ENCODE measurements around the gene LRRN2.
"Not testable (repeated sequence)": the region's sequence is repeated elsewhere in the genome, so short reads cannot be mapped to it uniquely, and the experiment has no call there.

The LRRN2 gene

DNA sequence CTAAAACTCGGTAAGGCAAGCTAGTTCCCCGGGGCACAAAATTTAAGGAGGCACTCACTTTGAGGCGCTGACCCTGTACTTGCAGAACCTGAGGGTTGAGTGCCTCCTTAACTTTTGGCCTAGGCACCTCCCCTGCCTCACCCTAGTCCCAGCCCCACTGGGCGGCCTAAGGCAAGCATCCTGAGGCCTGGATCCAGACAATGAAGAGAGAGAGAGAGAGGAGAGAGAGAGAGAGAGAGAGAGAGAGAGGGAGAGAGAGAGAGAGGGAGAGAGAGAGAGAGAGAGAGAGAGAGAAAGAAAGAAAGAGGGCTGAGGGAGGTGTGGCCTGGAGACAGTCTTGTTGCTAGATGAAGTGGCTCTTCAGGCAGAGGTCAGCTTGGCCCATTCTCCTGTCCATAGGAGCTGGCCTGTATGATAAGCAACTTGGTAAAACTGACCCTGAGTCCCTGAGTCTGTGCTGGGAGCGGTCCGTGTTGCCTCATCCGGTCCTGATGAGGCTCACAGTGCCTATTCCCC lies 7.4 kb upstream of the LRRN2 start:
- DNase-seq (ENCODE audit: low read depth): no peak
- TF ChIP-seq, protein P1, sequence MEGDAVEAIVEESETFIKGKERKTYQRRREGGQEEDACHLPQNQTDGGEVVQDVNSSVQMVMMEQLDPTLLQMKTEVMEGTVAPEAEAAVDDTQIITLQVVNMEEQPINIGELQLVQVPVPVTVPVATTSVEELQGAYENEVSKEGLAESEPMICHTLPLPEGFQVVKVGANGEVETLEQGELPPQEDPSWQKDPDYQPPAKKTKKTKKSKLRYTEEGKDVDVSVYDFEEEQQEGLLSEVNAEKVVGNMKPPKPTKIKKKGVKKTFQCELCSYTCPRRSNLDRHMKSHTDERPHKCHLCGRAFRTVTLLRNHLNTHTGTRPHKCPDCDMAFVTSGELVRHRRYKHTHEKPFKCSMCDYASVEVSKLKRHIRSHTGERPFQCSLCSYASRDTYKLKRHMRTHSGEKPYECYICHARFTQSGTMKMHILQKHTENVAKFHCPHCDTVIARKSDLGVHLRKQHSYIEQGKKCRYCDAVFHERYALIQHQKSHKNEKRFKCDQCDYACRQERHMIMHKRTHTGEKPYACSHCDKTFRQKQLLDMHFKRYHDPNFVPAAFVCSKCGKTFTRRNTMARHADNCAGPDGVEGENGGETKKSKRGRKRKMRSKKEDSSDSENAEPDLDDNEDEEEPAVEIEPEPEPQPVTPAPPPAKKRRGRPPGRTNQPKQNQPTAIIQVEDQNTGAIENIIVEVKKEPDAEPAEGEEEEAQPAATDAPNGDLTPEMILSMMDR (IDR thresholded peaks at IDR 0.05; ENCODE audit: control insufficient read depth, insufficient read depth, low read depth, low read length, missing control alignments): no peak
- H3K4me3 ChIP-seq (ENCODE audit: control insufficient read depth, low read depth, low read length): no peak overlapping the region

DNA sequence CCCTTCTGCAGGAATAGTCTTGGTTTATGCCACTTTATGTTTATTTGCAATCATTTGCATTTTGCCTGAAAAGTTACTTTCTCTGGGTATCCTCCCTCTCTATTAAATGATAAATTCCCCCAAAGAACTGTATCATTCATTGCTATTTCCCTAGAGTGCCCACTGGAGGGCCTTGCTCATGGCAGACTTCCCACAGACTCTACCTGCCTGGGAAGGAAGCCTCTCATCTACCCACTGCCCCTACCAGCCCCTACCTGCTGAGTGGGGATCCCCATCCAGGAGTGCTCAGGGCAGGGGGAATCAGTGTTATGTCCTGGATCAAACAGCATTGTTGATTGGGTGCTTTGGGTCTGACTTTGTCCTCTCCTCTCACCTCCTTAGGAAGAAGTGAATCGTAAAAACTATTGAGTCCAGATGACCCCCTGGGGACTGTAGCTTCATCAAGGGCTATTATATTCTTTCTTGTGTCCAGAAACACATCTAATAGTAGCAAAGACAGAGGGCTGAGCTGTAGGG lies 6.8 kb upstream of the LRRN2 start:
- DNase-seq (ENCODE audit: low read depth): no peak
- no peak overlapping the region for H3K4me3 ChIP-seq (ENCODE audit: control insufficient read depth, low read depth, low read length)
- TF ChIP-seq, protein P1 (IDR thresholded peaks at IDR 0.05; ENCODE audit: control insufficient read depth, insufficient read depth, low read depth, low read length, missing control alignments): no peak

DNA sequence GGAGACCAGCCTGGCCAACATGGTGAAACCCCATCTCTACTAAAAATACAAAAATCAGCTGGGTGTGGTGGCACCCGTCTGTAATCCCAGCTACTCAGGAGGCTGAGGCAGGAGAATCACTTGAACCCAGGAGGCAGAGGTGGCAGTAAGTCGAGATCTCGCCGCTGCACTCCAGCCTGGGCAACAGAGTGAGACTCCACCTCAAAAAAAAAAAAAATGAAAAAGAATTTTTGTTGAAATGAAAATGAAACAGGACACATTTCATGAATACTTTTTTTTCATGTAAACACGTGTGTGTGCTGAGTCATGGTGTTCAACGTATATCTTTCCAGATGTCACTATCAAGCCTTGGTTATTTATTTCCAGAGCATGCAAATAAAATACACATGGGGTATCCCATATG lies 5.8 kb upstream of the LRRN2 start:
- DNase-seq (ENCODE audit: low read depth); H3K4me3 ChIP-seq (ENCODE audit: control insufficient read depth, low read depth, low read length): not testable (repeated sequence)

DNA sequence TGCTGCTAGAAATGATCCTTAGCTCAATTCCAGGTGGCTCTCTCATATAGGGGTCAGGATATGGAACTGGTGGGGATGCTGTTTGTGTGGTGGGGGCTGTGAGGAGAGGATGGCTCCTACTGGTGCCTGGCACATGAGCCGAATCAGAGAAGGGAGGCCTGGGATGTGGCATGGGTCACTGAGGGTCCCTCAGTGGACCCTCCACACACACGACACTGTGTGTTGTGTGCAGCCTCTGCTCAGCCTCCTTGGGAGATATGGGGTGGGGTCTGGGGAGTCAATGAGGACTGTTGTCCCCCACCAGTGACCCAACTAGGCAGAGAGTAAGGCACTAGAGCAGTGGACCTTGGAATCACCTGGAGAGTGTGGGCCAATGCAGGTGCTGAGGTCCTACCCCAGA lies 3.2 kb upstream of the LRRN2 start:
- H3K4me3 ChIP-seq (ENCODE audit: control insufficient read depth, low read depth, low read length): no peak overlapping the region
- TF ChIP-seq, protein P1 (IDR thresholded peaks at IDR 0.05; ENCODE audit: control insufficient read depth, insufficient read depth, low read depth, low read length, missing control alignments): no peak
- DNase-seq (ENCODE audit: low read depth): no peak

DNA sequence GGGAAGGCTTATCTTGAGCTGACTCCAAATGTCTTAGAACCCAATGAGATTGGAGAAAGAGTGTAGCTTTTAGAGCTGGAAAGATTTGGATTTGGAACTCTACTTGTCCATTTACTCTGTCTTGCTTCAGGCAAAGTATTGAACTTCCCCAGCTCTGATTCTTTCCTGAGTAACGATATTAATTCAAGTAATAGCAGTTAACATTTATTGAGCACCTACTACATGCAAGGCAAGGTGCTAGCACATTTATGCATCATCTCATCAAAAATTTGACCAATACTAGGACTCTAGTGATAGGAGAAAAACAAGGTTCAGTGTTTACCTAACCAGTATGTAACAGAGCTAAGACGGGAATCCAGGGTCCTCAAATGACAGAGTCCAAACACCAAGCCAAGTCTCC lies 2.5 kb upstream of the LRRN2 start:
- H3K4me3 ChIP-seq (ENCODE audit: control insufficient read depth, low read depth, low read length): no peak overlapping the region
- DNase-seq (ENCODE audit: low read depth): no peak
- TF ChIP-seq, protein P1 (IDR thresholded peaks at IDR 0.05; ENCODE audit: control insufficient read depth, insufficient read depth, low read depth, low read length, missing control alignments): no peak

DNA sequence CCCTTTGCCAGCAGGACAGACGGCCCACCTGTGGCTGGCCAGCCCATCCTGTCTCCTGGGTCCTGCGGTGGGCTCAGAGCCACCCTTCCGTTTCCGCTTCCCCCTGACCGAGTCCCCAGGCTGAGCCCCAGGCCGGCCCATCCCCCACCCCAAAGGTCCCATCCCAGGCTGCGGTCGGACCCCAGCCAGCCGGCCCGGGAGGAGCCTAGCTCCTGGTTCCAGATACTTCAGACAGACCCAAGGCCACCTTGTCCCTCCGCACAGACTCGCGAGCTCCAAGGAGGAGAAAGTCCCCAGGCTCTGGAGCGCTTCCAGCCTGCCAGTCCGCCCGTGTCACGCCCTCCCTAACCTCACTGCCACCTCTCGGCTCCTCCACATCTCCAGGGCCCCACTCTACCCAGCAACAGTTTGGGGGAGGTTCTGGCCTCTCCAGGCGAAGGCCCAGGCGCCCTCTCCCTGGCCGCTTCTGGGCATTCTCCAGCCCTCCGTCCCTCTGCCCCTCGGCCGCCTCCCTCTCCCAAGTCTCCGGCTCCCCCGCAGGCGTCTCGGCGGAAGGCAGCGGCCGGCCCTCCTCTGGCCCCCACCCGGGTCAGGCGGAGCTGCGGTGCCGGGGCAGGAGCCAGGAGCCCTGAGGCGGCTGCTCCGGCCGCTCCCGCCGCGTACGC lies 835 bp downstream of the LRRN2 start:
- no peak overlapping the region for H3K4me3 ChIP-seq (ENCODE audit: control insufficient read depth, low read depth, low read length)
- TF ChIP-seq, protein P1 (IDR thresholded peaks at IDR 0.05; ENCODE audit: control insufficient read depth, insufficient read depth, low read depth, low read length, missing control alignments): no peak
- no peak for DNase-seq (ENCODE audit: low read depth)

DNA sequence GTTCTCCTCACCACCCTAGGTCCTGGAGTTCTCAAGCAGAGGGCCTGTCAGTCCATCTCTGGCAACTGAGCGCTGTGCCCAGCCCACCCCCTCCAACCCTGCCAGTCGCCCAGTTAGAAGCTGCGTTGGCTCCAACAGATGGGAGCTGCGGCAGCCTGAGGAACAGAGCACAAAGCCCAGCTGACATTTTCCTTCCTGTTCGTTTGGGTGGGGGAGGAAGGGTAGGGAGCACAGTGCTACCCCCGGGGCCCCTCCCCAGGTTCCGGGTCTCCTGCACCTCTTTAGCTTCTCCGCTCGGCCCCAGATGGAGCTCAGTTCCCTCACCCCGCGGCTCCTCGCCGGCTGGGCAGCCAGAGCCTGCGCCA lies 1.4 kb downstream of the LRRN2 start:
- no peak overlapping the region for H3K4me3 ChIP-seq (ENCODE audit: control insufficient read depth, low read depth, low read length)
- TF ChIP-seq, protein P1 (IDR thresholded peaks at IDR 0.05; ENCODE audit: control insufficient read depth, insufficient read depth, low read depth, low read length, missing control alignments): no peak
- DNase-seq (ENCODE audit: low read depth): no peak
